IMR-90 (cell line): ENCODE data around the gene DARS1. TPM values are rescaled to one million over a fixed set of nuclear protein-coding genes. Genes with fewer than 3 reads are reported as not detected.

Experiments
- ATAC-seq: fragments of 200-7000 bp; cut with Tn5 transposase; 2 replicates; pipeline ENCODE4 v1.9.1; 2020; ENCODE audit warnings: low read depth, mild to moderate bottlenecking, moderate library complexity
- BruUV-seq: library from RNA; stranded (reverse); fragments of 400-500 nt; replicated peaks from 2 replicates; lab custom pipeline; 2021; lab: Mats Ljungman, UMichigan
- CTCF ChIA-PET: fragments of 300-600 bp; formaldehyde crosslinking; extraction: SDS; loops from one replicate; lab custom pipeline; 2021; ENCODE audit warnings: antibody characterized with exemption; lab: Yijun Ruan, JAX
- POLR2A ChIA-PET: fragments of 300-600 bp; sonication (Branson Sonifier 250); formaldehyde crosslinking; loops from one replicate; lab custom pipeline; 2022; ENCODE audit warnings: antibody characterized with exemption; ENCODE audit not compliant: unreplicated experiment; lab: Charles Lee
- DNase-seq: peaks from one replicate; pipeline ENCODE4 v3.0.0; 2013
- H2AFZ ChIP-seq: replicated peaks from 2 replicates; pipeline ENCODE3; 2013; ENCODE audit warnings: low read length, mild to moderate bottlenecking; ENCODE audit not compliant: poor library complexity
- H2AK5ac ChIP-seq: 2 replicates; pipeline ENCODE4 v1.6.1; 2013; ENCODE audit warnings: low read depth, low read length, inconsistent platforms
- H2AK9ac ChIP-seq: replicated peaks from 2 replicates; pipeline ENCODE3; 2013; ENCODE audit warnings: mild to moderate bottlenecking, low read depth, low read length, moderate library complexity; ENCODE audit not compliant: poor library complexity
- H2BK120ac ChIP-seq: 2 replicates; pipeline ENCODE4 v1.6.1; 2013; ENCODE audit warnings: low read depth, low read length, inconsistent platforms
- H2BK15ac ChIP-seq: 3 replicates; pipeline ENCODE4 v1.6.1; 2013; ENCODE audit warnings: low read depth, low read length, inconsistent platforms
- H2BK20ac ChIP-seq: 2 replicates; pipeline ENCODE4 v1.6.1; 2013; ENCODE audit warnings: low read depth, mild to moderate bottlenecking, inconsistent platforms, low read length, moderate library complexity
- H2BK5ac ChIP-seq: 2 replicates; pipeline ENCODE4 v1.6.1; 2013; ENCODE audit warnings: mild to moderate bottlenecking, low read depth, low read length, inconsistent platforms; ENCODE audit not compliant: poor library complexity, severe bottlenecking
- H3K14ac ChIP-seq: replicated peaks from 2 replicates; pipeline ENCODE4 v1.6.1; 2013; ENCODE audit warnings: low read depth, low read length, inconsistent platforms
- H3K18ac ChIP-seq: 2 replicates; pipeline ENCODE4 v1.6.1; 2013; ENCODE audit warnings: low read depth, low read length, control low read depth
- H3K23ac ChIP-seq: 2 replicates; pipeline ENCODE4 v1.6.1; 2013; ENCODE audit warnings: low read depth, low read length, inconsistent platforms
- H3K27ac ChIP-seq: 2 replicates; pipeline ENCODE4 v1.5.1; 2013; ENCODE audit warnings: mild to moderate bottlenecking, control low read depth, low read length; ENCODE audit not compliant: insufficient read depth
- H3K27me3 ChIP-seq: 2 replicates; pipeline ENCODE4 v1.6.1; 2013; ENCODE audit warnings: low read length; ENCODE audit not compliant: control insufficient read depth, insufficient read depth
- H3K36me3 ChIP-seq: 2 replicates; pipeline ENCODE4 v1.6.1; 2013; ENCODE audit warnings: low read length, mixed read lengths; ENCODE audit not compliant: control insufficient read depth, insufficient read depth
- H3K4ac ChIP-seq: 2 replicates; pipeline ENCODE4 v1.6.1; 2013; ENCODE audit warnings: low read depth, low read length, inconsistent platforms
- H3K4me1 ChIP-seq: 2 replicates; pipeline ENCODE4 v1.6.1; 2013; ENCODE audit warnings: low read length, mixed read lengths; ENCODE audit not compliant: control insufficient read depth, insufficient read depth
- H3K4me2 ChIP-seq: 2 replicates; pipeline ENCODE4 v1.6.1; 2013; ENCODE audit warnings: low read depth, mild to moderate bottlenecking, control low read depth, low read length, moderate library complexity
- H3K4me3 ChIP-seq: 2 replicates; pipeline ENCODE4 v1.5.1; 2013; ENCODE audit warnings: low read depth, mild to moderate bottlenecking, control low read depth, low read length, moderate library complexity; ENCODE audit not compliant: insufficient read depth
- H3K56ac ChIP-seq: 2 replicates; pipeline ENCODE4 v1.6.1; 2013; ENCODE audit warnings: low read length, inconsistent platforms; ENCODE audit not compliant: insufficient read depth; ENCODE audit errors: extremely low read depth
- H3K79me1 ChIP-seq, 2 experiments: 2 replicates each; pipeline ENCODE4 v1.6.1; 2013; ENCODE audit warnings: low read length in 2 of 2, inconsistent platforms in 1 of 2, low read depth in 1 of 2
- H3K9ac ChIP-seq: 2 replicates; pipeline ENCODE4 v1.6.1; 2013; ENCODE audit warnings: low read depth, low read length, control low read depth
- H3K9me1 ChIP-seq: 2 replicates; pipeline ENCODE4 v1.6.1; 2013; ENCODE audit warnings: low read length, inconsistent platforms; ENCODE audit not compliant: insufficient read depth
- H3K9me3 ChIP-seq: 2 replicates; pipeline ENCODE4 v1.6.1; 2013; ENCODE audit warnings: low read length; ENCODE audit not compliant: control insufficient read depth, insufficient read depth
- H4K20me1 ChIP-seq: 2 replicates; pipeline ENCODE4 v1.6.1; 2013; ENCODE audit warnings: low read length, inconsistent platforms; ENCODE audit not compliant: insufficient read depth
- H4K5ac ChIP-seq: 2 replicates; pipeline ENCODE4 v1.6.1; 2013; ENCODE audit warnings: mild to moderate bottlenecking, low read depth, low read length, control low read depth
- H4K8ac ChIP-seq, 2 experiments: 2 replicates each; pipeline ENCODE4 v1.6.1; 2013; ENCODE audit warnings: low read depth in 2 of 2, low read length in 2 of 2, control low read depth in 1 of 2, inconsistent platforms in 1 of 2
- H4K91ac ChIP-seq: 2 replicates; pipeline ENCODE4 v1.6.1; 2013; ENCODE audit warnings: low read depth, low read length, inconsistent platforms; ENCODE audit not compliant: insufficient read depth
- BHLHE40 ChIP-seq: fragments of 150-350 bp; IDR thresholded peaks from 2 replicates; pipeline ENCODE4 v1.6.1; 2016; ENCODE audit warnings: mild to moderate bottlenecking, low read depth, low read length
- CEBPB ChIP-seq: IDR thresholded peaks from 2 replicates; pipeline ENCODE4 v1.6.1; 2012; ENCODE audit warnings: low read depth, low read length, improper control_type of control experiment
- CHD1 ChIP-seq: IDR thresholded peaks from 2 replicates; pipeline ENCODE4 v1.6.1; 2012; ENCODE audit warnings: low read depth, low read length, improper control_type of control experiment
- FOS ChIP-seq: fragments of 150-350 bp; IDR thresholded peaks from 2 replicates; pipeline ENCODE4 v1.6.1; 2016; ENCODE audit warnings: low read depth, low read length
- MAZ ChIP-seq: IDR thresholded peaks from 2 replicates; pipeline ENCODE4 v1.6.1; 2012; ENCODE audit warnings: low read depth, mild to moderate bottlenecking, low read length, improper control_type of control experiment, moderate library complexity, borderline replicate concordance
- MXI1 ChIP-seq: IDR thresholded peaks from 2 replicates; pipeline ENCODE4 v1.6.1; 2012; ENCODE audit warnings: low read depth, mild to moderate bottlenecking, low read length, moderate library complexity, borderline replicate concordance
- POLR2A ChIP-seq: IDR thresholded peaks from 2 replicates; pipeline ENCODE4 v1.6.1; 2012; ENCODE audit warnings: mild to moderate bottlenecking, low read depth, low read length
- RCOR1 ChIP-seq: IDR thresholded peaks from 2 replicates; pipeline ENCODE4 v1.6.1; 2012; ENCODE audit warnings: mild to moderate bottlenecking, low read length, improper control_type of control experiment; ENCODE audit not compliant: insufficient replicate concordance
- SMC3 ChIP-seq: fragments of 150-350 bp; IDR thresholded peaks from 2 replicates; pipeline ENCODE4 v1.6.1; 2016; ENCODE audit warnings: low read depth, mild to moderate bottlenecking, antibody characterized with exemption, low read length, moderate library complexity
- WGBS, 2 experiments: methylation state at CpG; one replicate each; pipeline versions ENCODE4 v1.1.5 to v1.1.7; 2013; ENCODE audit warnings: missing lambda C conversion rate in 2 of 2; ENCODE audit not compliant: insufficient read length in 1 of 2; ENCODE audit errors: extremely low coverage in 2 of 2; 5-methylcytosine and 5-hydroxymethylcytosine counted together
- dilution Hi-C: fragments of 300-500 bp; cut with HindIII; formaldehyde crosslinking; loops from one replicate; pipeline ENCODE4 v1.14.3; 2018; ENCODE audit warnings: low sequenced_read_pairs; ENCODE audit not compliant: unreplicated experiment
- in situ Hi-C: fragments of 300-500 bp; cut with MboI; formaldehyde crosslinking; loops from 3 replicates; pipeline ENCODE4 v1.14.3; 2019; ENCODE audit warnings: low sequenced_read_pairs, inconsistent platforms, mixed read lengths
- intact Hi-C: fragments of 100-400 bp; cut with micrococcal nuclease; formaldehyde crosslinking; loops from 2 replicates; pipeline ENCODE4 v1.10.0; 2022
- polyA plus RNA-seq, 3 experiments: library from polyadenylated mRNA; depleted of rRNA; stranded (reverse); fragments of >200 nt; gene quantifications; 2 replicates each; pipeline ENCODE4 v1.2.3, GENCODE V29; 2012; ENCODE audit warnings: low replicate concordance in 1 of 3
- total RNA-seq: library from RNA; depleted of rRNA; stranded (reverse); fragments of >200 nt; gene quantifications from 2 replicates; pipeline ENCODE4 v1.2.3, GENCODE V29; 2012

The DARS1 gene
- total and polyA plus RNA-seq, 2 of the 4 experiments (the other 2 are of a cell fraction): 56.5 to 66.5 TPM

DNA sequence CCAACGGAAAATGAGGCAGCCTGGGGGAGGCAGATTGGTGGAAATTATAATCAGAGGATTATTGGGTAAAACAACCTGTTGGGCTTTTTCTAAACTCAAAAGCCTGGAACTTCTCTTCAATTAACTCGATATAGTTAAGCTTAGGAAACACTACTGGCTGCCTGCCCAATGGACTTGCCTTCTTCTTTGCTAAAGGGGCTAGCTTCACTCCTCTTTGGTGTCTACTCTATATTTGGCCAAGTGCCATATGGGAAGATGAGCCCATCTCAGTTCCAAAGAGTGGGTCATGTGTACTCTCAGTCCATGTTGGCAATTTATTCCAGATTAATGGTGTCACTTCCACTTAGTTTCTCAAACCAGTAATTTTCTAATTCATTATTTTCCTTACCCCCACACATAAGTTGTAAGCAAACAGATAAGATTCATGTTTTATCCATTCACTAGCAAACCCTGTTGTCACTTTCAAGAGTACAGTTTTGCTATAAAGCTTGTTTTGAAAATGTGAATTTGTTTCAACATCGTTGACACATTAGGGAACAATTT lies 34.3 kb downstream of the DARS1 start:
- H3K9ac ChIP-seq: no peak overlapping the region
- no peak overlapping the region for H2AK5ac ChIP-seq
- no peaks in the 10 kb centered on the region for H3K4me1 ChIP-seq
- H2BK5ac ChIP-seq: no peak overlapping the region
- H3K56ac ChIP-seq: no peak overlapping the region
- H3K23ac ChIP-seq: no peak overlapping the region
- in situ Hi-C loops (no loop called here), dilution Hi-C loops (no loop called here), intact Hi-C loops (no loop called here)
- H3K9me3 ChIP-seq: no peaks in the 10 kb centered on the region
- no peak overlapping the region for H3K27ac ChIP-seq
- H2AFZ ChIP-seq: no peak overlapping the region
- H3K79me1 ChIP-seq: peaks cover 31 to 44% of the 10 kb centered on the region in 2 experiments
- ChIA-PET CTCF (no interaction called here), POLR2A (no interaction called here)
- no peak overlapping the region for H2BK15ac ChIP-seq
- WGBS, 2 experiments: no CpG with 5 or more reads among the region's 3 CpGs
- no peak overlapping the region for H3K4me2 ChIP-seq
- peaks cover 19% of the 10 kb centered on the region for H4K20me1 ChIP-seq
- no peak overlapping the region for H4K8ac ChIP-seq
- no peak overlapping the region for H3K14ac ChIP-seq
- no peak overlapping the region for H4K5ac ChIP-seq
- no peak overlapping the region for H2AK9ac ChIP-seq
- H3K27me3 ChIP-seq: no peaks in the 10 kb centered on the region
- no peak for DNase-seq
- H2BK120ac ChIP-seq: no peak overlapping the region
- H4K91ac ChIP-seq: no peak overlapping the region
- H3K9me1 ChIP-seq: peaks cover 6% of the 10 kb centered on the region; the same call in 1 of the 2 replicates
- H2BK20ac ChIP-seq: no peak overlapping the region
- no peak overlapping the region for H3K4me3 ChIP-seq
- no peak overlapping the region for H3K4ac ChIP-seq
- BruUV-seq: no TSS peak
- ATAC-seq: no peak
- peaks cover 6% of the 10 kb centered on the region for H3K36me3 ChIP-seq
- no peak overlapping the region for H3K18ac ChIP-seq
- no peak for TF ChIP-seq BHLHE40
- TF ChIP-seq MAZ: no peak
- no peak for TF ChIP-seq CEBPB
- TF ChIP-seq CHD1: no peak
- TF ChIP-seq MXI1: no peak
- TF ChIP-seq RCOR1: no peak
- no peak for TF ChIP-seq SMC3
- no peak for TF ChIP-seq POLR2A
- TF ChIP-seq FOS: no peak
